ENCODE measurements around the gene BCAS3. TPM values are rescaled to one million over a fixed set of nuclear protein-coding genes. Genes with fewer than 3 reads are reported as not detected.
"Not testable (repeated sequence)": the region's sequence is repeated elsewhere in the genome, so short reads cannot be mapped to it uniquely, and the experiment has no call there.

Gene BCAS3
- total RNA-seq, 1 donor from 2014 or later = 12.5 TPM

DNA sequence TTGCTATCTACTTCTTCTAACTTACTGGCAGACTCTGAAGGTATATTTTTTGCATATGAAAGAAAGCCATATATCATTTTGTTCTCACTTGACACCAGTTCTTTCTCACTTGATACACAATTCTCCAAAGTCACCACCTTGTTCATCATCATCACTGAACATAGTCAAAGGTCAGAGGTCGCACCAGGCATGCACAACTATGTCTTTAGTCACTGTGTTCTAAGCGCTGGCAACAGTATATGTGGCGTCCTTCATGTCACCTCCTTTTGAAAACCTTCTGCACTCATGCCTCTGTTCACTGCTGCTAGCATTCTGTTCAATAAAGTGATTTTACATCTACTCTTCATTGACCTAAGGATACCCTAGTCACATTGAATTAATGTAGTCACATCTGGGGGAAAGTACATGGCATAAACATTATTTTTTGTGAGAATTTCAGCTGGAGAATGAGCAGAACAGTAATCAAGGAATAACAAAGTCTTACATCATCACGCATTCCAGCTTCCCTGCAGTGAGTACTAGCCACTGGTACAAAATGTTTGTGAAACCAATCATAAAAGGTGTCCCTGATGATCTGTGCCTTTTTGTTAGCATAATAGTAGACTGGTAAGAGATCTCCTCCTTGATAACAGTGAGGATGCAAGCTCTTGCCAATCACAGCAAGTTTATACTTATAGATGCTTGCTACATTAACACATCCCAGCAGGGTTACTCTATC is 754.1 kb downstream of the BCAS3 start:
- intact Hi-C loops (cut with micrococcal nuclease) = no loop called here

DNA sequence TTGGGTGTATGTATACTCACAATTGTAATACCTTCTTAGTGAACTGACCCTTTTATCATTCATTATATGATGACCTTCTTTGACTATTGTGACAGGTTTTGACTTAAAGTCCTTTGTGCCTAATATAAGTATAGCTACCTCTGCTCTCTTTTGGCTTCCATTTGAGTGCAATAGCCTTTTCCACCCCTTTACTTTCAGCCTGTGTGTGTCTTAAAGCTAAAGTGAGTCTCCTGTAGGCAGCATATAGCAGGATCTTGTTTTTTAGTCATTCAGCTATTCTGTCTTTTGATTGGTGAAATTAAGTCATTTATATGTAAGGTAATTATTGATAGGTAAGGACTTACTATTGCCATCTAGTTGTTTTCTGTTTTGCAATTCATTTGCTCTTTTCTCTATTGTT is 758.6 kb downstream of the BCAS3 start:
- intact Hi-C loops (cut with micrococcal nuclease) = no loop called here

DNA sequence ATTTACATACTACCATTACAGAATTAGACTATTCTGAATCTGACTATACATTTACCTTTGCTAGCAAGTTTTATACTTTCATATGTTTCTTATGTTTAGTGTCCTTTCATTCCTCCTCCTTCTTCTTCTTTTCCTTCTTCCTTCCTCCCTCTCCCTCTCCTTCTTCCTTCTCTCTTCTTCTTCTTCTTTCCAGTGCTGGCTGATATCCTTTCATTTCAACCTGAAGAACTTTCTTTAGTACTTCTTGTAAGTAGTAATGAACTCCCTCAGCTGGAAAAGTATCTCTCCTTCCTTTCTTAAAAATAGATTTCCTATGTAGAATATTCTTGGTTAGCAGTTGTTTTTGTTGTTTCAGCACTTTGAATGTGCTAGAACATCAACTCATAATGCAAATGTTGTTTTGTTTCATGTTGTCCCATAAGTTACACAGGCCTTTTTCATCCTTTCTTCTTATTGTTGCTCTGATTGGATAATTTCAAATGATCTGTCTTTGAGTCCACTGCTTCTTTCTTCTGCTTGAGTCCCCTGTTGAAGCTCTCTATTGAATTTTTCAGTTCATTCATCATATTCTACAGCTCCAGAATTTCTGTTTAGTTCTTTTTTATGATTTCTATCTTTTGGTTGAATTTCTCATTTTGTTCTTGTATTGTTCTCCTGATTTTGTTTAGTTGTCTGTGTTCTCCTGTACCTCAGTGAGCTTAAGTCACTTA is 759.5 kb downstream of the BCAS3 start:
- intact Hi-C loops (cut with micrococcal nuclease) = no loop called here

DNA sequence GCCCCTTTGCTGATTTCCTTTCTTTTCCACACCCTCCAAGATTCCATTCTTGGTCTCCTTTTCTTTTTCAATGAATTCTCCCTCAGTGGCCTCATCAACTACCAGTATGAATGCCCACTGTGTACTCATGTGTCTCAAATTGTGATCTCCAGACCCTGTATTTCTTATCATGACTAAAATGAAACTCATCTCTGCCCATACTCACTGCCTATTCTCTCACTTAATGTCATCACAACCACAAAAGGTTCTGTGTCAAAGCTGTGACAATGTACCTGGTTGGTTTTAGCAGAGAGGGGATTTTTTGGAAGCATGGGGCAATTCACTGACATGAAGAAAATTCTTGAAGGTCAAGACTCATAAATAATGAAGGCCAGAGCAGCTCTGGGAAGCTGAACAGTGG is 763.0 kb downstream of the BCAS3 start:
- intact Hi-C loops (cut with micrococcal nuclease) = no loop called here

DNA sequence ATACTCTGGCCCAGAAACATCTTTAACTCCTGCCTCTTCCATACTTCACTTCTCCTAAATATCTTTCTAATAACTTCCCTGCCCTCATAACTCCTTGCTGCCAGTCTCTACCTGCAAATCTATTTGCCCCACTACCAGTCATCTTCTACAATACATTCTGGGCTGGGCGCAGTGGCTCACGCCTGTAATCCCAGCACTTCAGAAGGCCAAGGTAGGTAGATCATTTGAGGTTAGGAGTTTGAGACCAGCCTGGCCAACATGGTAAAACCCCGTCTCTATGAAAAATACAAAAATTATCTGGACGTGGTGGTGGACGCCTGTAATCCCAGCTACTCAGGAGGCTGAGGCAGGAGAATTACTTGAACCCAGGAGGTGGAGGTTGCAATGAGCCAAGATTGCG is 763.9 kb downstream of the BCAS3 start:
- intact Hi-C loops (cut with micrococcal nuclease) = not testable (repeated sequence)

DNA sequence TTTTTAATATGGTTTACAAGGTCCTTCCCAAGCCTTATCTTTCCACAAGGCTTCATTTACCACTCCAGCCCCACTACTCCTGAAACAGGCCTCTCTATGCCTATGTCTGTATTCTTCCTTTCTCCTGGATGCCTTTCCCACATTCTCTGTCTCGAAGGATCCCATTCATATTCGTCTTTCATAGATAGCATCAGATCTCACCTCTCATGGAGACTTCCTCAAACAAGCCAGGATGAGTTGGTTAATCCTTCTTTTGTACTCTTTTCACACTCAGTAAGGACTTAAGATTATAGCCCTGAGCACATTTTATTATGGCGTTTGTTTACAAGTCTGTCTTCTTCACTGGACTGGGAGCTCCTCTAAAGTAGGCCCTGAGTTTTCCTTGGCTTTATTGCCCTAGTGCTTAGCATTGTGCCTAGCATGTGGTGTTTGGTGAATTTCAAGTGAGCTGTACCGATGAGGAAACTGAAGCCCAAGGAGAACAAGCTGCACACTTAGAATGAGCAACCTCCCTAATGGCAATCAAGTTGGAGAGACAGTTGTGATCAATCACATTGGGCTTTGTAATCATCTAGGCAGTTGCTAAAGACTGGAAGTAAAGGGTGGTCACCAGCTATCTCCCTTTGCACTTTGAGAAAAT is 764.6 kb downstream of the BCAS3 start:
- intact Hi-C loops (cut with micrococcal nuclease) = no loop called here

Other genes starting within 250 kb of the BCAS3 start
- 28.5 and 30.2 TPM in 2 replicates for gene APPBP2, start 151.6 kb upstream of the BCAS3 start, total RNA-seq
- 17.1 and 18.7 TPM in 2 replicates for gene PPM1D, start 77.7 kb upstream of the BCAS3 start, total RNA-seq

All from T-helper 2 cell treated with Interferon-gamma antibody and Interleukin-4, amounts not matched to agents 100 ng/mL and 5 ng/mL, for 36 hours (primary cell).